GM19463 (cell line): ENCODE results near the gene CCDC188.

ENCODE experiments used
- ATAC-seq: cut with Tn5 transposase; IDR thresholded peaks from one replicate; pipeline ENCODE4 v1.9.1; 2021; ENCODE audit warnings: mild to moderate bottlenecking, moderate library complexity; ENCODE audit not compliant: unreplicated experiment

Gene CCDC188

DNA sequence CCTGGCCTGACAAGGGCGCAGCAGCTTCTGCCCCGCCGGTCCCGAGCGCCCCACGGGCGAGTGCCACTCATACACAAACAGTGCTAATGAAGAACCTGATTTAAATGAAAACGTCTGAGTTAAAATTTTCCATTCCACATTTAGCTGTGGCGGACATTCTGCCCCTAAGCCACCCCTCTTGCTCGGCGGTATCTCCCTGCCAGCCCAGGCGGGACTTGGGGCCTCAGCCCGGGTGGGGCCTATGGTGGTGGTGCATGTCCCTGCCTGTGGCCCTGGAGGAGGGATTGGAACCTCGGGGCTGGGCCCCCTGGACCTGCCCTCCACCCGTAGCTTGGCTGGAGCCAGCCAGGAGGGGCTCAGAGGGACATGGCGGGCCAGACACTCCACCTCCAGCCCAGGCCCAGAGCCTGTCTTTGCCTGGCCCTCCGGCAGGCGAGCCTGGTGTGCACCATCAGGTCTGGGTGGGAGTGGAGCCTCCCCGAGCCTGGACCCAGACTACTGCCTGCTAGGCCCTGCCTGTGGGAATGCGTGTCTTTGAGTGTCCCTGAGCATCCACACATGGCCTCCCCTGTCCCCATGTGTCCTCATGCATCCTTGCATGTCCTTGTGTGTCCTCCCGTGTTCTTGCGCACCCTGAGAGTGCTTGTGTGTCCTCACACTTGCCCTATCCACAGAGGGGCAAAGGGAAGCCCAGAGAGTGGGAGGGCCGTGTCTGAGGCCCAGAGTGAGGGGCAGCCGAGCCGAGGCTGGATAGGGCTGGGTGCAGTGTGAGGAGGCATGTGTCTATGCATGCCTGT is 14.9 kb downstream of the CCDC188 start:
- no peak for ATAC-seq

GRCh38 chr22:20135265-20135664 is 15.6 kb downstream of the CCDC188 start:
- ATAC-seq = no peak

DNA sequence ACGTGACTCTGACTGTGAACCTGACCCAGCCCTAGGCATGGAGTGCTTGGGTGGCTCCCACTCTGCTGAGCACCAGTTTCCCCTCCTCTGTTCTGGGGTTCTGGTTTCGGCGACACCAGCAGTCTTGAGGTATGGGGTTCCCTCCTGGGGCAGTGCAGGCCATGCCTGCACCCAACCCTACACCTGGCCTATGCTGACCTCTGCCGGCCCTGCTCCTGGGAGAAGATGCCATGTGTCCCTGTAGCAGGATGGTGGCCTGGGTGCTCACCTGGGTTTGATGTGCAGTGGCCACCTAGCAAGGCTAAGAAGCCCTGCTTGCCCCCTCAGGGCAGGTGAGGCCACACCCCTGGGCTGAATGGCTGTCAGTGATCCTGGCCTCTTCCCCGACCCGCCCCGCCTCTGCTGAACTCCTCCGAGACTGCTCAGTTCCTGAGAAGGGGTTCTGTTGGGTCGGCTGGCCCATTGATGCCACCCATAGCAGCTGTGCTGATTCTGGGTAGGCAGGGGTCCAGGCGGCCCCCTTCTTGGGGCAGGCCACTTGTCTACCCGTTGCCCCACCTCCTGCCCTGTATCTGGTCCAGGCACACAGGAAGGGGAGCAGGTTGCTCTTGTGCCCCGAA is 16.8 kb downstream of the CCDC188 start:
- no peak for ATAC-seq

DNA sequence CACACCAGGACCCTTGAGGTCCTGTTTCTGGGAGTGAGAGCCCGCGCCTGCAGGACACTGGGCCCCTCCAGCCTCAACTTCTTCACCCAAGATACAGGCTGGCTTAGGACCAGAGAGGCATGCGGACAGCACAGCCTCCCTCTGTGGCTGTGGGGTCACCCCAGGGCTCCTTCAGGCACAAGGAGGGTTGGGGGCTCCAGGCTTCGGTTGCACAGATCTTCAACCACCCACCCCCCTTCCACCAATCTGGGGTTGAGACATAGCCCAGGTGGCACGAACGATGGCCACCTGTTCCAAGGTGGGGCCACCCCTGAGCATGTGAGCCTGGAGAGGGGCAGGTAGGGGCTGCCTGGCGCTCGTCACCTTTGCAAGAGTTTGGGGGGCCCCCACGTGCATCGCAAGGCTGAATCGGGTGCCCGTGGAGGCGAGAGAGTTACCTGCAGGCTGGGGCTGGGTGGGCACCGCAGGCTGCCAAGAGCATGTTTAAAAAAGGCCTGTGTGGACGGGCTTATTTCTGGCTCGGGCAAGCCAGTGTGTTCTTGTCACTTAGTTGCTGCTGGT is 18.1 kb downstream of the CCDC188 start:
- ATAC-seq = no peak

DNA sequence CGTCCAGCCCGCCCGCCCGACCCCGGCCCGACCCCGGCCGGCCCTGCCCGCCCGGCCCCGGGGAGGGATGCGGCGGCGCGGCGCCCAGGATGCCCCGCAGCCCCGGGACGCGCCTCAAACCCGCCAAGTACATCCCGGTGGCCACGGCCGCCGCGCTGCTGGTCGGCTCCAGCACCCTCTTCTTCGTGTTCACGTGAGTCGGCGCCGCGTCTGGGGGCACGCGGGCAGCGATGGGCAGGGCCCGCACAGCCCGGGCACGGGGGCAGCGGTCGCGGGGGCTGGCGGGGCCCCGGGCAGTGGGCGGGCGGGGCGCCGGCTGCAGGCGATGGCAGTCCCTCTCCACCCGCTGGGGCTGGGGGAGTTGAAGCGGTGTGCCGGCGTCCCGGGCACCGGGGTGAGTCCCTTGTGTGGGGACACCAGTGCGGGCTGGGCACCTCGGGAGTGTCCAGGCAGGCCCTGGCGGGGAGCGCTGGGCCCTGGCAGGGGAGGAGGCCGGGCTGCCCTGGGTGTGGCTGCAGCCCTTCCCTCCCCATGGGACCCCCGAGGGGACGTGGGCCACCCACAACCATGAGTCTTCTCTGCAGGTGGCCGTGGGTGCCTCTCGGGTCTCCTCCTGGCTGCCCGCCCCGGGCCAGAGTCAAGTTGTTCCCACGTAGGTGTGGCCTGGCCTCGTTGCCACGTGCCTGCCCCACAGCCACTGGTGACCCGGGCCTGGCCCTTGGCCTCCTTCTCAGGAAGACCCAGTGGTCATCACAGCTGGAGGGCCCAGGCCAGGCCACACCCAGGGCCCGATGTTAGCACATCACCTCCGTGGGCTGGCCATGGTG is 18.8 kb downstream of the CCDC188 start:
- no peak for ATAC-seq

- peak; percentile 68 for ATAC-seq
These were observed 19.3 kb downstream of the CCDC188 start, which contains the start of gene ZDHHC8 for GRCh38 chr22:20131597-20131858. ZDHHC8 (plus strand) TSS chr22:20131804; CDS start chr22:20131948, 144 bp downstream.

- peak; percentile 71 for ATAC-seq
These were observed 19.9 kb downstream of the CCDC188 start for GRCh38 chr22:20130731-20131596.

- no peak for ATAC-seq
These were observed 20.5 kb downstream of the CCDC188 start for GRCh38 chr22:20130319-20130718.

- no peak for ATAC-seq
These were observed 21.2 kb downstream of the CCDC188 start for GRCh38 chr22:20129747-20130014.

DNA sequence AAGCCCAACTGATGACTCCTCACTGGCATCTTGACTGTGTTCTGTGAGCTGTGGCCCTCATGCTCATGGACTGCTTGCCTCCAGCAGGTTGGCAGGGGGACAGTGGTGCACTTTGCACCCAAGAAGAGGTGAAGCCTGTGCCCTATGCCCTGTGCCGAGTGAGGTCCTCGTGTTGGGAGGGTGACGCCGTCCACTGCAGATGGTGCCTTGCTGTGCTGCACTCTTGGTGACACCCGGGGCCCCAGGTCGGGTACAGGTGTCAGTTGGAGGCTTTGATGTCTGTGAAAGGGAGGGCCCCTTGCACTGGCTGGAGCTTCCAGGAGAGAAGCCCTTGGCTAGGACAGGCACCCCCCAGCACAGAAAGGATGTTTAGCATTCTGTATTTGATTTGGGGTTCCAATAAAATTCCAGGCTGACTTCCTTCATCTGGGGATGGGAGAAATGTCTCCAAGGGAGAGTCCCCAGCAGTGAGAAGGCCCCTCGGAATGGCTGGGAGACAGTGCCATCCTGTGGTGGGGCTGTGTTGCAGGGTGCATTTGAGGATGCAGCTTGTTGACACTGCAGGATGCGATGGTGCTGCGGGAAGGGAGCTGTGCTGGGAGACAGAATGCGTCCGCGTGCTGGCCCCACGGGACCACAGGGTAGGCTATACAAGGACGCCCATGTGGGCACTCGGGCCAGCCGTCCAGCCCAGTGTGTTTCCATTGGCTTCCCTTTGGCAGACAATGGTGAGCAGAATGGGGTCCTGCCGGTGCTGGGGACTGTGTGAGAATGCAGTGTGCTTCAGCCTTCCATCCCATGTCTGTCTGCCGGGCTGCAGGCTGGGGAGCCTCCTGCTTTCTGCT is 21.7 kb downstream of the CCDC188 start:
- ATAC-seq = no peak

GRCh38 chr22:20128619-20128901 is 22.3 kb downstream of the CCDC188 start:
- no peak for ATAC-seq

DNA sequence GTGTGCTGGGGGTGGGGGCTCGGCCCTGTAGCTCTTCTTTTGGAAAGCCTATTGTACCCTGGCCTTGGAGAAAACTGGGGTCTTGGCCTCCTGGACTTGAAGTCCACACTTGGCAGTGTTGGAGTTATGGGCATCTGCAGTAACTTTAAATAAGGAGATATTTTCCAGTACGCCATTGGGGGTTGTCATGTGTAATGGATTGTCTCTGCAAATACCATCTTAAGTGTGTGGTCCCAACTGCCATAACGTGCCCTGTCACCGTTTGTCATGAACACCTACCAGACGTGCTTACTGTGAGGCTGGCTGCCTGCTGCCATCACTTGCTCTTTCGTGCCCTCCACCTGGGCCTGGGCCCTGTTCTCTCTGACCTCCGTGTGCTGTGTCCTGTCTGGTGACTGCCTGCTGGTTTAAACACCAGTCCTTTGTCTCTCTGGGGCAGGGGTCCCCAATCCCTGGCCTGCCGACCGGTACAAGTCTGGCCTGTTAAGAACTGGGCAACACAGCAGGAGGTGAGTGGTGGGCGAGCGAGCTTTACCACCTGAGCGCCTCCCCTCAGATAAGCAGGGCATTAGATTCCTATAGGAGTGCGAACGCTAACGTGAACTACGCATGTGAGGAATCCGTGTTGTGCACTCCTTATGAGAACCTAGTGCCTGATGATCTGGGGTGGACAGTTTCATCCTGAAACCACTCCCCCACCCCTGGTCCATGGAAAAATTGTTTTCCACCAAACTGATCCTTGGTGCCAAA is 22.8 kb downstream of the CCDC188 start:
- ATAC-seq = no peak

DNA sequence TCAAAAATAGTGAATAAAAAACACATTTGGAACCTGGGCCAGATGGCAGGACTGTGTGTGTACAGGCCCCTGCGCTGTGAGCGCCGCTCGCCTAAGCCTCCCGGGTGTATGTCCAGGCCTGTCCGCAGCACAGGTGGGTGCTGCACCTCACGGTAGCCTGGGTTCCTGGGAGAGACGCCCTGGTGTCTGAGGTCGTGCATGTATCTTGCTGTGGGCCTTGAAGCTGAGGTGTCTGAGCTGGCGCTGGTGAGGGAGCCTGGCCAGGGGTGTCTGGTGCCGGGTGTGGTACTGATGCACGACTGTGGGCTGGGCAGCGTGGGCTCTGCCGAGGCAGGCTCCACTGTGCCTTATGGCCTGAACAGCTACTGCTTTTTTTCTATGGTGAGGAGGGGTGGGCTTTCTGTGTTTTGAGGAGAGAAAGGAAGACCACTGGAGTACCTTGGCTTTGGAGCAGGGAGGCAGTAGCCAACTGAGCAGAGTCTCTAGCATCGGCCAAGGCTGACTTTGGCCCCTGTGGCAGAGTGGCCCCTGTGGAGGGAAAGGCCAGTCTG is 23.5 kb downstream of the CCDC188 start:
- no peak for ATAC-seq

- ATAC-seq = no peak
These were observed 24.4 kb downstream of the CCDC188 start for GRCh38 chr22:20126284-20127029.

GRCh38 chr22:20125201-20126174 is 25.4 kb downstream of the CCDC188 start:
- no peak for ATAC-seq

GRCh38 chr22:20124083-20124787 is 26.6 kb downstream of the CCDC188 start:
- no peak for ATAC-seq
